ENCODE results near the gene IFT122.

The IFT122 gene

DNA sequence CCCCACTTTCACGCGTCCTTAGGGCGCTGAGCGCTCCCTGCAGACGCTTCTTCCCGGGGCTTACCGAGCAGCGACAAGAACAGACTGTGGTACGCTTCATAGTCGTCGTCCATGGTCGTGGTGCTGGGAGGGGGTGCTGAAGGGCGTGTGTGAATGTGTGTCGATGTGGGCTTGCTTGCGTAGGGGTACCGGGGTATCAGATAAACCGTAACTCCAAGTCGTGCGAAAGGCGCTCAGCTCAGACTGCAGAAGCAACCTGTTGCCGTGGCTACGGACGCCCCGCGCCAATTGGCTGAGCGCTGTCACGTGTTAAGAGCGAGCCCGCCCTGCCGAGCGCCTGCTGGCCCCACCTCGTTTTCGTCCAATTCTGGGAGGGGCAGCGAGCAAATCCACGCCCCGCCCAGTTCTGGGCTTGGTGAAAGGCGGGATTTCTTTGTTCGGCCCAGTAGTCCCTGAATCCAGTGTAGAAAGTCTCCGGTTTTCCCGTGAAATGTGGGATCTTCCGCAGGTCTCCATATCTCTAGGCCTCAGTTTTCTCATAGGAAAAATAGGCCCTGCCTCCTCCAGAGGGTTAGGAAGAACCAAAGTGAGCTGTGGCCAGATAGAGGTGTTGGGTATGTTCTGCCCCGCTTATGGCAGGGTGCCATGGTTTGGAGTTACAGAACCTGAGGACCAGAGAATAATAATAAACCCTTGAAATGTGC lies 11.5 kb upstream of the IFT122 start, which contains the start of gene EFCAB12:
EFCAB12 (minus strand) TSS at position 261 of the 704 bp plus-strand sequence; CDS start at position 113, 148 bp downstream.
- Histone ChIP-seq H3K9ac (ENCODE audit: low read length) (peak within 1 kb of the TSS; percentile 58), H3K4me1 (ENCODE audit: control insufficient read depth, insufficient read depth, low read length) (peaks cover 11% of the 10 kb centered on the region), H3K36me3 (ENCODE audit: control insufficient read depth, insufficient read depth, low read length, severe bottlenecking) (peaks cover 39% of the 10 kb centered on the region), H3K4me3 (ENCODE audit: low read length) (peak within 1 kb of the TSS; percentile 80), H3K9me3 (ENCODE audit: control insufficient read depth, low read length) (no peaks in the 10 kb centered on the region), H3K27me3 (replicated peaks; ENCODE audit: control insufficient read depth, insufficient read depth, low read length) (no peaks in the 10 kb centered on the region)
- peak; percentile 97 for DNase-seq (ENCODE audit: low read depth)

DNA sequence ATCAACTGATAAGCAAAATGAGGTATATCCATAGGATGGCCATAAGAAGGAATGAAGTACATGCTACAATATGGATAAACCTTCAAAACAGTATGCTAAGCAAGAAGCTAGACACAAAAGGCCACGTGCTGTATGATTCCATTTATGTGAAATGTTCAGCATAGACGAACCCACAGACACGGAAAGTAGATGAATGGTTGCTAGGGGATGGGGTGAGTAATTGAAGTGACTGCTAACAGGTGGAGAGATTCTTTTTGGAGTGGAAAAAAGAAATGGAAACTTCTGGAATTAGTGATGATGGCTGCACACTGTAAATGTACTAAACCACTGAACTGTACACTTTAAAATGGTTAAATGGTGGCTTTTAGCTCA lies 11.0 kb upstream of the IFT122 start:
- Histone ChIP-seq H3K4me1 (ENCODE audit: control insufficient read depth, insufficient read depth, low read length) (peaks cover 11% of the 10 kb centered on the region), H3K9ac (ENCODE audit: low read length) (peak overlapping the region; percentile 45), H3K9me3 (ENCODE audit: control insufficient read depth, low read length) (no peaks in the 10 kb centered on the region), H3K4me3 (ENCODE audit: low read length) (peak overlapping the region; percentile 80), H3K27me3 (replicated peaks; ENCODE audit: control insufficient read depth, insufficient read depth, low read length) (no peaks in the 10 kb centered on the region), H3K36me3 (ENCODE audit: control insufficient read depth, insufficient read depth, low read length, severe bottlenecking) (peaks cover 44% of the 10 kb centered on the region)
- DNase-seq (ENCODE audit: low read depth) = no peak

DNA sequence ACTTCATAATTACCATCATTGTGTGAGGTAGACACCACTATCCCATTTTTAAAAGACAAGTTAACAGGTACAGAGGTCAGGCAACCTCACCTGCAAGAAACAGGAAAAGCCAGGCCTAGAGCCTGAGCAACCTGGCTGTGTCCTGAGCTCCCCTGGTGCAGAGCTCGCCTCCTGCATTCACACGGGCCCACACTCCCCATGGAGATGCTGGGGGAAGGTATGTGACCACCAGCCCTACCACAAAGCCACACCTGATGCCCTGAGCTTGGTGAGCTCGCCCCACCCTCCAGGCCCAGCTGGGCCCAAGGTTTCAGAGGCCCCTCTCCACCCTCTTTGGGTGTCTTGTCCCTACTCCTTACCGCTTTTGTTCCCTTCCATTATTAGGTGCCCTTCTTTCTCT lies 10.4 kb upstream of the IFT122 start:
- Histone ChIP-seq H3K36me3 (ENCODE audit: control insufficient read depth, insufficient read depth, low read length, severe bottlenecking) (peaks cover 48% of the 10 kb centered on the region), H3K27me3 (replicated peaks; ENCODE audit: control insufficient read depth, insufficient read depth, low read length) (no peaks in the 10 kb centered on the region), H3K4me1 (ENCODE audit: control insufficient read depth, insufficient read depth, low read length) (peaks cover 12% of the 10 kb centered on the region), H3K9me3 (ENCODE audit: control insufficient read depth, low read length) (no peaks in the 10 kb centered on the region), H3K4me3 (ENCODE audit: low read length) (no peak overlapping the region), H3K9ac (ENCODE audit: low read length) (no peak overlapping the region)
- no peak for DNase-seq (ENCODE audit: low read depth)

DNA sequence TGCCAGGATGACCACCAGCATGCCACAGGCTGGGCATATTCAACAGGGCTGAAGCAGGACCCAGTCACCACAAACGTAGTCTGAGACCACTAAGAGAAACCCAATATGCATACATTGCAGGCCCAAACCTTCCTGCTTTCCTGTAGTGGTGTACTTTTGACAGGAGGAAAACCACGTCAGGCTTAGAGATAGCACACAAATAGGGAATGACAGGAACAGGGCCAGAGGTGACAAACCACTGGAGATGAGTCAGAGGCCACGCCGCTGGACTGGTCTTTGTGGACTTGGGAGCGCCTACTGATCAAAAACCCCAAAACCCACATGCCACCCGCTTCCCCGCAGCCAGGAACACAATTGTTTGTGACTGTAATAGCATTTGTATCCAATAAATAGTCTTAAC lies 8.0 kb upstream of the IFT122 start:
- no peak for DNase-seq (ENCODE audit: low read depth)
- no peaks in the 10 kb centered on the region for H3K9me3 ChIP-seq (ENCODE audit: control insufficient read depth, low read length)
- peaks cover 70% of the 10 kb centered on the region for H3K36me3 ChIP-seq (ENCODE audit: control insufficient read depth, insufficient read depth, low read length, severe bottlenecking)
- no peaks in the 10 kb centered on the region for H3K27me3 ChIP-seq (replicated peaks; ENCODE audit: control insufficient read depth, insufficient read depth, low read length)
- H3K4me3 ChIP-seq (ENCODE audit: low read length) = no peak overlapping the region
- peaks cover 32% of the 10 kb centered on the region for H3K4me1 ChIP-seq (ENCODE audit: control insufficient read depth, insufficient read depth, low read length)
- H3K9ac ChIP-seq (ENCODE audit: low read length) = no peak overlapping the region

DNA sequence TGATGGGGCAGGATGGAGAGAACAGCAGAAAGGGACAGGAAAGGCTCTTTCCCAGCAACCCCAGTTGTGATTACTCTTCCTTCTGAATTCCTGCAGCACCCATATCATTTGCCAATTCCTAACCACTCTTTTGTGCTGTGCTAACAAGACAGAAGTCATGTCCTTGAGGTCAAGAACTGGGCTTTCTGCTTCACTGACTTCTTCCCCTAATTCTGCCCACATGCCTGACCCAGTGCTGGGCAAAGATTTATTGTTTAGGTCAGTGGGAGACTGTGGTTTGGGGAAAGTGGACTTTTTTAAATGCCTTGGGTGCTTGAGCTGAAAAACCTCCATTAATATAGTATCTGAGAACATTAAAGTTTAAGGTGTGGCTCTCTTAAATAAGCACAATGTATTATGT lies 7.4 kb upstream of the IFT122 start:
- H3K9ac ChIP-seq (ENCODE audit: low read length) = no peak overlapping the region
- H3K4me1 ChIP-seq (ENCODE audit: control insufficient read depth, insufficient read depth, low read length) = peaks cover 36% of the 10 kb centered on the region
- no peaks in the 10 kb centered on the region for H3K9me3 ChIP-seq (ENCODE audit: control insufficient read depth, low read length)
- no peak for DNase-seq (ENCODE audit: low read depth)
- H3K27me3 ChIP-seq (replicated peaks; ENCODE audit: control insufficient read depth, insufficient read depth, low read length) = no peaks in the 10 kb centered on the region
- H3K4me3 ChIP-seq (ENCODE audit: low read length) = no peak overlapping the region
- H3K36me3 ChIP-seq (ENCODE audit: control insufficient read depth, insufficient read depth, low read length, severe bottlenecking) = peaks cover 77% of the 10 kb centered on the region

DNA sequence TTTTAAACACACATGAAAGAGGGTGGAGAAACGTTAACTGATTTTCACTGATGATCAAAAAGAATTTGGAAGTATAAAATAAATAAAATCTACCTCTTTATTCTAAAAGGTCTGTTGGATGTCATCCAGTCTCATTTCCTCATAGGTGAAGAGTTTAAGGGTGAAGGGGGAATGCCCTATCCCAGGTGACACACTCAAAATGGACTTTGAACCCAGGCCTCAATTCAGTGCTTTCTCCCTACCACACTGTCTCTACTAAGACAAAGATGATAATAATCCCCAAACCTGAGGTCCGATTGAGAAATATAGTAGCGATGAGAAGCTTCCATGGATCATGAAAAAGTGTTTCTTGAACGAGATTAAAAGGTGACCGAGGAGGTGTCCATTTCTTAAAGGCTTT lies 6.5 kb upstream of the IFT122 start:
- Histone ChIP-seq H3K4me1 (ENCODE audit: control insufficient read depth, insufficient read depth, low read length) (peaks cover 38% of the 10 kb centered on the region), H3K9me3 (ENCODE audit: control insufficient read depth, low read length) (no peaks in the 10 kb centered on the region), H3K9ac (ENCODE audit: low read length) (no peak overlapping the region), H3K27me3 (replicated peaks; ENCODE audit: control insufficient read depth, insufficient read depth, low read length) (no peaks in the 10 kb centered on the region), H3K36me3 (ENCODE audit: control insufficient read depth, insufficient read depth, low read length, severe bottlenecking) (peaks cover 81% of the 10 kb centered on the region), H3K4me3 (ENCODE audit: low read length) (no peak overlapping the region)
- no peak for DNase-seq (ENCODE audit: low read depth)

DNA sequence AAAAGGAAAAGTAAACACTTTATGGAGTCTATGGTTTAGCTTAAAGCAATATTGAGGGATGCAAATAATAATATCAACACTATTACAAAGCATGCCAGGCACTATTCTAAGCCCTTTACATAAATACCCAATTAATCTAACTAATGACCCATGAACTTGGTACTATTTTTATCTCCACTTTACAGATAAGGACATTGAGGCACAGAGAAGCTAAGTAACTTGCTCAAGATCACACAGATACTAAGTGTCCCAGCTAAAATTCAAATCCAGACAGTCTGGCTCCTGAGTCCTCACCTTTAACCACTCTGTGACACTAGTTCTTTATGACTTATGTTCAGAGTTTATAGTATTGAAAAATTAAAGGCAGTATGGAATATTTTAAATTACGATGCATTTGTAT lies 5.9 kb upstream of the IFT122 start:
- H3K36me3 ChIP-seq (ENCODE audit: control insufficient read depth, insufficient read depth, low read length, severe bottlenecking) = peaks cover 81% of the 10 kb centered on the region
- H3K4me3 ChIP-seq (ENCODE audit: low read length) = no peak overlapping the region
- no peaks in the 10 kb centered on the region for H3K9me3 ChIP-seq (ENCODE audit: control insufficient read depth, low read length)
- H3K4me1 ChIP-seq (ENCODE audit: control insufficient read depth, insufficient read depth, low read length) = peaks cover 39% of the 10 kb centered on the region
- H3K9ac ChIP-seq (ENCODE audit: low read length) = no peak overlapping the region
- DNase-seq (ENCODE audit: low read depth) = no peak
- H3K27me3 ChIP-seq (replicated peaks; ENCODE audit: control insufficient read depth, insufficient read depth, low read length) = no peaks in the 10 kb centered on the region

DNA sequence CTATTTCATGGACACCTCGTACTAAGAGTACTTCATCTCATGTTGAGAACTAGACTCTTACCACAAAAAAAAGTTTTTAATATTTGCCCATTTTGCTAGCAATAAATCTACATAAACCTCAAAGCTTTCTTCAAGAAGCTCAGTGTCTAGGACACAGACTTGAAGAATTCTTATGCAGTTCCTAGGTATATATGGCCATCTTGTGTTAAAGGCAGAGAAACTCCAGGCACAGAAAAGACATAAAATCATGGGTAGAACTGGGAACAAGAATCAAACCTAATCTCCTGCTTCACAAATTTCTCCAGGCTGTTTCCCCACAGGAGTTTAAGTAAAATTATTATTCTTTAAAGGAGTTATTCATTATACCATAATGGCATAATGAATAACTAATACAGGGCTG lies 4.7 kb upstream of the IFT122 start:
- no peaks in the 10 kb centered on the region for H3K27me3 ChIP-seq (replicated peaks; ENCODE audit: control insufficient read depth, insufficient read depth, low read length)
- no peak for DNase-seq (ENCODE audit: low read depth)
- H3K36me3 ChIP-seq (ENCODE audit: control insufficient read depth, insufficient read depth, low read length, severe bottlenecking) = peaks cover 73% of the 10 kb centered on the region
- peak overlapping the region; percentile 66 for H3K9ac ChIP-seq (ENCODE audit: low read length)
- H3K4me1 ChIP-seq (ENCODE audit: control insufficient read depth, insufficient read depth, low read length) = peaks cover 39% of the 10 kb centered on the region
- no peaks in the 10 kb centered on the region for H3K9me3 ChIP-seq (ENCODE audit: control insufficient read depth, low read length)
- peak overlapping the region; percentile 57 for H3K4me3 ChIP-seq (ENCODE audit: low read length)

DNA sequence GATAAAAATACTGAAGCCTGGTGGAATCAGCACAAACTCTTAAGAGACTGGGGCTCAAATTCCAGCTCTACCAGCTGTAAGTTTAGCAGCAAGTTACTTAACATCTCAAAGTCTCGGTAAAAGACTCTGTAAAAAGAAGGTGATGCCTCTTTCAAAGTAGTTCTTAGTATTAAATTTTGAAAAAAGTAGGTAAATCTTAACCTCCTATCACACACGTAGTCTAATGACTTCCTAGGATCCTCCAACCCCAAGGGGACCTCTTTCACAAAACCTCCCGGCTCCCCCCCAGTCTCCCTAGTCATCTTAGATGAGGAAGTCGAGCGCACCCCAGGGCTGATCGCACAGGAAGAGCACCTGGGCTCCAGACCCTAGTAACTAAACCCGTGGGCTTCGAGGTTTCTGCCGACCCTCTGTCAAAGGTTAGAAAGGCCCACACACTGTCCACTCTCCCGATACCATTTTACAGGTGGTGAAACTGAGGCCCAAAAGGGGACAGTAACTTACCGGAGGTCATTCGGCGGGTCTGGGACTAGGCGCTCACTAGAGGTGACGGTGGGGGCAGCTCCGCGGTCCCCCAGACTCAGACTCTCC lies 703 bp upstream of the IFT122 start:
- Histone ChIP-seq H3K27me3 (replicated peaks; ENCODE audit: control insufficient read depth, insufficient read depth, low read length) (no peaks in the 10 kb centered on the region), H3K9me3 (ENCODE audit: control insufficient read depth, low read length) (no peaks in the 10 kb centered on the region), H3K4me1 (ENCODE audit: control insufficient read depth, insufficient read depth, low read length) (peaks cover 76% of the 10 kb centered on the region), H3K36me3 (ENCODE audit: control insufficient read depth, insufficient read depth, low read length, severe bottlenecking) (peaks cover 34% of the 10 kb centered on the region), H3K4me3 (ENCODE audit: low read length) (peak overlapping the region; percentile 95), H3K9ac (ENCODE audit: low read length) (peak overlapping the region; percentile 95)
- peak; percentile 67 for DNase-seq (ENCODE audit: low read depth)

DNA sequence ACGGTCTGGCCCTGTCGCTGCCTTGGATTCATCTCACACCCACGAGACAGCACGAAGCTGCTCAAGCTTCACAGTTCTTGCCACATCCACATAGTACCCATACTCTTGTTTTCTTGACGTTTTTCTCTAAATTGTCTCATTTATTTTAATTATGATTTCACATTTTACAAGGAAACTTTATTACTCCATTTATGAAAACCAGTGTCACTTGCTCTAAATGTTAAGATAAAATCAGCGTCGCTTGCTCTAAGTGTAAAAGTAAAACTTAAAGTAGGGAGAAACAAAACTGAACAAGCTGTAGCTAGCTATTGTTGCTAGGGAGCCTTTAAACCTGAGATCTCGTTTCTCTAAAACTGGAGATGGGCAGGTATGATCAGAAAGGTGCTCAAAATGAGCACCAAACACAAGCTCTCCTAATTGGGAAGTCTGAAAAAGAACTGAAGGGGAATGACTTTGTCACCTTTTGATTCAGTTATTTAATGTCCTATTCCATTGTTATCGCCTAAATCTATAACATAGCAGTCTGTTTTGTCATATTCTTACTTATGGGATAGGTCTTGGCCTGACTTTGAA lies 680 bp downstream of the IFT122 start:
- DNase-seq (ENCODE audit: low read depth) = peak; percentile 76
- H3K4me1 ChIP-seq (ENCODE audit: control insufficient read depth, insufficient read depth, low read length) = peaks cover 69% of the 10 kb centered on the region
- no peaks in the 10 kb centered on the region for H3K27me3 ChIP-seq (replicated peaks; ENCODE audit: control insufficient read depth, insufficient read depth, low read length)
- peak overlapping the region; percentile 95 for H3K9ac ChIP-seq (ENCODE audit: low read length)
- peak overlapping the region; percentile 95 for H3K4me3 ChIP-seq (ENCODE audit: low read length)
- peaks cover 24% of the 10 kb centered on the region for H3K36me3 ChIP-seq (ENCODE audit: control insufficient read depth, insufficient read depth, low read length, severe bottlenecking)
- no peaks in the 10 kb centered on the region for H3K9me3 ChIP-seq (ENCODE audit: control insufficient read depth, low read length)

DNA sequence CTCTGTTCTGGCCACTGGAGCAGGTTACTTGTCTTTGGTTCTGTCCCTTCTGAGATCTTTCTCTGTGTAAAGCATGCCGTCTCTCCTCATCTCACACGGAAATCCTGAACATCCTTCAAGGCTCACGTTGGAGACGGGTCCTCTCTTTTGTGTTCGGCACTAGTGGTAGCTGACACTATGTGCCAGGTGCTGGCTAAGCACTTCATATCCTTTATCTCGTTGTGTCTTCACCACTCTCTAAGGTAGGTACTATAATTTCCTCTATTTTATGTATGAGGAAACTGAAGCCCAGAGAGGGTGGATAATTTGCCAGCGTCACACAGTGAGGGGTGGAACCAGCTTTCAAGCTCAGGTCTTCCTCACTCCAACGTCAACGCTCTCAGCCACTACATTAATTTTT lies 1.2 kb downstream of the IFT122 start:
- Histone ChIP-seq H3K27me3 (replicated peaks; ENCODE audit: control insufficient read depth, insufficient read depth, low read length) (no peaks in the 10 kb centered on the region), H3K9me3 (ENCODE audit: control insufficient read depth, low read length) (no peaks in the 10 kb centered on the region), H3K4me3 (ENCODE audit: low read length) (peak overlapping the region; percentile 95), H3K4me1 (ENCODE audit: control insufficient read depth, insufficient read depth, low read length) (peaks cover 64% of the 10 kb centered on the region), H3K36me3 (ENCODE audit: control insufficient read depth, insufficient read depth, low read length, severe bottlenecking) (peaks cover 19% of the 10 kb centered on the region), H3K9ac (ENCODE audit: low read length) (peak overlapping the region; percentile 95)
- no peak for DNase-seq (ENCODE audit: low read depth)

All from adipocyte (in vitro differentiated cells).